ENCODE results near the gene SLC39A12. TPM values are rescaled to one million over a fixed set of nuclear protein-coding genes. Genes with fewer than 3 reads are reported as not detected.

Gene SLC39A12
- total RNA-seq, 4 donors from 2014 or later = 0.54 TPM; not detected in 3

DNA sequence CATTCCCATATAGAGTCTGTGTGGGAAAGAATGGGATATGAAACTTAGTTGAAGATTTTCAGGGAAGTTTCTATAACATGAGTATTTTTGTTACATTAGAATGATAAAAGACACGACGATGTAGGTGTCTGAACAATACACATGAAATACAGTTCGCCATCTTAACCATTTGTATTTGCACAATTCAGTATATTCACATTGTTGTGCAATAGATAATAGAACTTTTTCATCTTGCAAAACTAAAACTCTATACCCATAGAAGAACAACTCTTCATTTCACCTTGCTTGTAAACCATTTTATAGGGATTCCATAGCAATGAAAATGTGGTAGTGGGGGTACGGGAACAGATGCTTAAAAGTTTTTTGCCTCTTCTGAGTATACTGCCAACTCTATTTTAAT is 32.8 kb downstream of the SLC39A12 start:
- no peaks in the 10 kb centered on the region for H3K4me1 ChIP-seq
- no peak overlapping the region for H3K4me3 ChIP-seq
- no peak for DNase-seq
- no peaks in the 10 kb centered on the region for H3K36me3 ChIP-seq
- no peaks in the 10 kb centered on the region for H3K27me3 ChIP-seq
- H3K27ac ChIP-seq = no peak overlapping the region
- TF ChIP-seq, protein P1, sequence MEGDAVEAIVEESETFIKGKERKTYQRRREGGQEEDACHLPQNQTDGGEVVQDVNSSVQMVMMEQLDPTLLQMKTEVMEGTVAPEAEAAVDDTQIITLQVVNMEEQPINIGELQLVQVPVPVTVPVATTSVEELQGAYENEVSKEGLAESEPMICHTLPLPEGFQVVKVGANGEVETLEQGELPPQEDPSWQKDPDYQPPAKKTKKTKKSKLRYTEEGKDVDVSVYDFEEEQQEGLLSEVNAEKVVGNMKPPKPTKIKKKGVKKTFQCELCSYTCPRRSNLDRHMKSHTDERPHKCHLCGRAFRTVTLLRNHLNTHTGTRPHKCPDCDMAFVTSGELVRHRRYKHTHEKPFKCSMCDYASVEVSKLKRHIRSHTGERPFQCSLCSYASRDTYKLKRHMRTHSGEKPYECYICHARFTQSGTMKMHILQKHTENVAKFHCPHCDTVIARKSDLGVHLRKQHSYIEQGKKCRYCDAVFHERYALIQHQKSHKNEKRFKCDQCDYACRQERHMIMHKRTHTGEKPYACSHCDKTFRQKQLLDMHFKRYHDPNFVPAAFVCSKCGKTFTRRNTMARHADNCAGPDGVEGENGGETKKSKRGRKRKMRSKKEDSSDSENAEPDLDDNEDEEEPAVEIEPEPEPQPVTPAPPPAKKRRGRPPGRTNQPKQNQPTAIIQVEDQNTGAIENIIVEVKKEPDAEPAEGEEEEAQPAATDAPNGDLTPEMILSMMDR (IDR thresholded peaks at IDR 0.05) = no peak
- no peak for TF ChIP-seq POLR2A (IDR thresholded peaks at IDR 0.05)
- H3K9me3 ChIP-seq = no peaks in the 10 kb centered on the region

DNA sequence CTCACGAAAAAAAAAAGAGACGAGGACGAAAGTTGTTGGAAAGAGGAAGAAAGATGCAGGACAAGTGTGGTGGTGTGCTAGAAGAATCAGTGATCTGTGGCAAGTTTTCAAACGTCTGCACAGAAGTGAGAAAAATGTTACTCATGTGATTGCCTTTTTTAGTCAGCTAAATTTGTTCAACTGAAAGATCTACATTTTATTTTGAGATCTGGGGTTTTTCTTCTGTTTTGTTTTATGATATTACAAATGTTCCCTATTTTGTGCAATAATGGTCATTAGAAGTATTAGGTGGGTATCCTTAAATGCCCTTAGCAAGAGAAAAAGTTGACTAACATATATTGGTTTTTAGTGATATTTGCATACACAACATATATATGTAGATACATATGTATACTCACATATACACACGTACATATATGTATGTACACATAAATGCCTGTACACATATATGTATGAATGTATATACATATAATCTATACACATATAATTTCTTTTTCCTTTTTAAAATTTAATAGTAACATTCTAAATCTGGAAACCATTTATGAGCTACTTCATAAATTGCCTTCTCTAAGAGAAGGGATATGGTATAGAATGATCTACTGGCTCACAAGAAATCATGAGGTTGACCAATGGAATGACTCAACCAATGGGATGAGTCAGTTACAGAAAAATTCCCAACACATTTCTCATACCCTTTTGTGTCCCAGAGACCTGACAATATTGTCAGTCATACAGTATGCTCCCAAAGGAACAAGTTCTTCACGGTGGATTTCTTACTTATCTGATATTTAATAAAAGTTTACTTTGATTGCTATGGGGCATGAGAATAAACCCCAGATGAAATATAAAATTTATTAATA is 38.4 kb downstream of the SLC39A12 start:
- Histone ChIP-seq H3K4me3 (no peak overlapping the region), H3K27me3 (no peaks in the 10 kb centered on the region), H3K36me3 (no peaks in the 10 kb centered on the region), H3K27ac (no peak overlapping the region), H3K4me1 (no peaks in the 10 kb centered on the region), H3K9me3 (no peaks in the 10 kb centered on the region)
- no peak for DNase-seq
- no peak for TF ChIP-seq POLR2A (IDR thresholded peaks at IDR 0.05)
- TF ChIP-seq, protein P1 (IDR thresholded peaks at IDR 0.05) = no peak

DNA sequence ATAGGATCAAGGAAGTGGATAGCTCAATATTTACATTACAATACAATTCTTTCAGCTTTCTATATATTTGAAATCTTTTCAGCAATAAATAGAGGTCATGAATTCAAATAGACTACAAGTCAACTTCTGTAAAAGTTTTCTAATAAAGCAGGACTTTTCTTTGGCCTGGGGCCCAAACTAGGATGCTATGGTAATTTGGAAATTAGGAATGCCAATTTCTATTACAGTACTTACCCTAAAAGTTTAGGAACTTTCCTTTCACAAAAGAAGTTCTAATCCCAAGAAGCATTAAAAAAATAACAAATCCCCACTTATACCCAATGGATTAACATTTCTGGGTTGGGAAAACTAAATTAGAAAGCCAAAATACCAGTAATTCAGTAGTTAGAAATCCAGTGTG is 40.5 kb downstream of the SLC39A12 start:
- no peak for DNase-seq
- Histone ChIP-seq H3K4me3 (no peak overlapping the region), H3K36me3 (no peaks in the 10 kb centered on the region), H3K27me3 (no peaks in the 10 kb centered on the region), H3K27ac (no peak overlapping the region), H3K9me3 (no peaks in the 10 kb centered on the region), H3K4me1 (no peaks in the 10 kb centered on the region)
- TF ChIP-seq POLR2A (IDR thresholded peaks at IDR 0.05) = no peak
- TF ChIP-seq, protein P1 (IDR thresholded peaks at IDR 0.05) = no peak

DNA sequence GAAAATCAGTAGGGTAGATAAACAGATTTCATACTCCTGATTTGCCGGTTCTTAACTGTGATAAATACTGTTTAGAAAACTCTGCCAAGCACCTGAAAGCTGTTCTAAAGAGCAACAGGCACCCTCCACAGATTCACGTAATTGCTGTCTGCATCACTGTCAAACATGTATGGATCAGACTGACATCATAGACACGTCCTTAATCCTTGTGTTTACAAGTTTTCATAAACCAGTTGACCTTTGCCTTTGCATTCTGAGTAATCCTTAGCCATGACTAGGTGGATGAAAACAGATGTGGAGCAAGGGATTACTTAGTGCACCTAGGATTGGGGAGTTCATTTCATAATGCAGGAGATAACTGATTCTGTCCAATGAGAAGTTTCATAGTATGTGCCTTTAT is 41.6 kb downstream of the SLC39A12 start:
- Histone ChIP-seq H3K27me3 (no peaks in the 10 kb centered on the region), H3K9me3 (no peaks in the 10 kb centered on the region), H3K36me3 (no peaks in the 10 kb centered on the region), H3K4me1 (no peaks in the 10 kb centered on the region), H3K27ac (no peak overlapping the region), H3K4me3 (no peak overlapping the region)
- TF ChIP-seq POLR2A (IDR thresholded peaks at IDR 0.05) = no peak
- TF ChIP-seq, protein P1 (IDR thresholded peaks at IDR 0.05) = no peak
- no peak for DNase-seq

DNA sequence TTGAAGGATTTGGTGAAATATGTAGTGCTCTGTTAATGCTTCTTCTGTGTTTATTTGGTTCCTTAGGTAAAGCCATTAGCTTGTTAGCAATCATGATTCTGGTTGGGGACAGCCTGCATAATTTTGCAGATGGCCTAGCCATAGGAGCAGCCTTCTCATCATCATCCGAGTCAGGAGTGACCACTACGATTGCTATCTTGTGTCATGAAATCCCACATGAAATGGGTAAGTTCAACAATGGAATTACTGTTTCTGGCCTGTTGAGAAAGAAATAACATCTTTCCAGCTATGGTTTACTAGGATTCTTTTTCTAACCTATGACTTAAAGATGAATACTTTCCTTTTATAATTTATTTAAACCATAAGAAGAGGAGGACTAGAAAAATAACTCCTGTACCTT is 48.9 kb downstream of the SLC39A12 start:
- no peak for DNase-seq
- H3K27ac ChIP-seq = no peak overlapping the region
- TF ChIP-seq, protein P1 (IDR thresholded peaks at IDR 0.05) = no peak
- TF ChIP-seq POLR2A (IDR thresholded peaks at IDR 0.05) = no peak
- no peaks in the 10 kb centered on the region for H3K9me3 ChIP-seq
- no peaks in the 10 kb centered on the region for H3K27me3 ChIP-seq
- H3K36me3 ChIP-seq = no peaks in the 10 kb centered on the region
- no peak overlapping the region for H3K4me3 ChIP-seq
- no peaks in the 10 kb centered on the region for H3K4me1 ChIP-seq
